HepG2 (cell line): ENCODE results near the gene NDC1. TPM values are rescaled to one million over a fixed set of nuclear protein-coding genes. Genes with fewer than 3 reads are reported as not detected.

Experiments used
- BCL3 ChIP-seq: sonication (generic); formaldehyde crosslinking; IDR thresholded peaks from 2 replicates; pipeline ENCODE4 v1.5.1; 2020; ENCODE audit warnings: mild to moderate bottlenecking, missing genetic modification reagents, moderate library complexity
- CBX1 ChIP-seq: IDR thresholded peaks from one replicate; pipeline ENCODE4 v1.6.1; 2016; ENCODE audit warnings: antibody characterized with exemption, low read depth
- ELF1 ChIP-seq: sonication (generic); formaldehyde crosslinking; IDR thresholded peaks from 2 replicates; pipeline ENCODE4 v1.4.0; 2020; ENCODE audit warnings: missing genetic modification reagents
- ETS1 ChIP-seq: sonication (generic); formaldehyde crosslinking; IDR thresholded peaks from 2 replicates; pipeline ENCODE4 v1.4.0; 2020; ENCODE audit warnings: missing genetic modification reagents
- HIVEP1 ChIP-seq: sonication (generic); formaldehyde crosslinking; IDR thresholded peaks from 2 replicates; pipeline ENCODE4 v1.4.0; 2020; ENCODE audit warnings: mild to moderate bottlenecking, missing genetic modification reagents
- MTA1 ChIP-seq: sonication (generic); formaldehyde crosslinking; IDR thresholded peaks from 2 replicates; pipeline ENCODE4 v1.4.0; 2020; ENCODE audit warnings: missing genetic modification reagents, mild to moderate bottlenecking, borderline replicate concordance
- MTA3 ChIP-seq: sonication (generic); formaldehyde crosslinking; IDR thresholded peaks from 2 replicates; pipeline ENCODE4 v1.4.0; 2020; ENCODE audit warnings: missing genetic modification reagents
- NAIF1 ChIP-seq: sonication (generic); formaldehyde crosslinking; IDR thresholded peaks from 2 replicates; pipeline ENCODE4 v1.5.0; 2020; ENCODE audit warnings: mild to moderate bottlenecking, missing genetic modification reagents, borderline replicate concordance
- NFRKB ChIP-seq: fragments of 450-650 bp; IDR thresholded peaks from 2 replicates; pipeline ENCODE4 v1.6.1; 2017
- PATZ1 ChIP-seq: sonication (generic); formaldehyde crosslinking; IDR thresholded peaks from 2 replicates; pipeline ENCODE4 v1.4.0; 2020; ENCODE audit warnings: missing genetic modification reagents
- PHB2 ChIP-seq: fragments of 450-650 bp; IDR thresholded peaks from 2 replicates; pipeline ENCODE4 v1.6.1; 2018; ENCODE audit not compliant: partially characterized antibody
- PHF20 ChIP-seq: sonication (generic); formaldehyde crosslinking; IDR thresholded peaks from 2 replicates; pipeline ENCODE4 v1.5.0; 2020; ENCODE audit warnings: mild to moderate bottlenecking, missing genetic modification reagents
- RCOR2 ChIP-seq: IDR thresholded peaks from 2 replicates; pipeline ENCODE4 v1.6.1; 2016; ENCODE audit warnings: missing biosample characterization, missing genetic modification reagents
- RFX3 ChIP-seq: IDR thresholded peaks from 2 replicates; pipeline ENCODE4 v1.6.1; 2016; ENCODE audit warnings: missing biosample characterization, missing genetic modification reagents
- SETDB1 ChIP-seq: sonication (generic); formaldehyde crosslinking; IDR thresholded peaks from 2 replicates; pipeline ENCODE4 v1.5.1; 2020; ENCODE audit warnings: missing genetic modification reagents, mild to moderate bottlenecking, borderline replicate concordance
- STAG1 ChIP-seq: sonication (generic); formaldehyde crosslinking; IDR thresholded peaks from 2 replicates; pipeline ENCODE4 v1.4.0; 2020; ENCODE audit warnings: missing genetic modification reagents
- TCF12 ChIP-seq, 2 experiments: fragments of 450-650 bp in 1 of 2; sonication (generic) in 1 of 2; formaldehyde crosslinking in 1 of 2; IDR thresholded peaks; 2 replicates each; pipeline versions ENCODE4 v1.6.1 to v1.8.0; 2017 to 2022; ENCODE audit warnings: antibody characterized with exemption in 1 of 2, mild to moderate bottlenecking in 1 of 2, missing genetic modification reagents in 1 of 2, moderate library complexity in 1 of 2
- TEAD3 ChIP-seq: optimal IDR thresholded peaks from 2 replicates; pipeline ENCODE3; 2016; ENCODE audit warnings: borderline replicate concordance
- TOE1 ChIP-seq: sonication (generic); formaldehyde crosslinking; IDR thresholded peaks from 2 replicates; pipeline ENCODE4 v1.4.0; 2020; ENCODE audit warnings: mild to moderate bottlenecking, missing genetic modification reagents
- ZNF556 ChIP-seq: sonication (generic); formaldehyde crosslinking; IDR thresholded peaks from 2 replicates; pipeline ENCODE4 v1.4.0; 2020; ENCODE audit warnings: mild to moderate bottlenecking, missing genetic modification reagents, borderline replicate concordance
- ZSCAN20 ChIP-seq: sonication (generic); formaldehyde crosslinking; IDR thresholded peaks from 2 replicates; pipeline ENCODE4 v1.4.0; 2020; ENCODE audit warnings: missing genetic modification reagents, mild to moderate bottlenecking, borderline replicate concordance
- ZSCAN25 ChIP-seq: sonication (generic); formaldehyde crosslinking; IDR thresholded peaks from 2 replicates; pipeline ENCODE4 v1.8.0; 2022; ENCODE audit warnings: mild to moderate bottlenecking, missing genetic modification reagents
- polyA plus RNA-seq, 8 experiments: library from polyadenylated mRNA; depleted of rRNA in 3 of 8; stranded (reverse) in 7 of 8; unstranded in 1 of 8; fragments of >200 nt; fragmentation: Illumina TruSeq in 4 of 8; extraction: Trizol in 4 of 8; gene quantifications; 2 replicates each; pipeline versions ENCODE4 v1.2.1 to v1.2.3, GENCODE V29; 2011 to 2016; ENCODE audit warnings: low read depth in 4 of 8, missing spikeins in 1 of 8, mixed read lengths in 1 of 8; ENCODE audit not compliant: insufficient read depth in 1 of 8
- total RNA-seq, 5 experiments: library from RNA; depleted of rRNA; stranded (reverse); fragments of >200 nt; fragmentation: Illumina TruSeq; extraction: Trizol; gene quantifications; 2 replicates each; pipeline ENCODE4 v1.2.3, GENCODE V29; 2016; ENCODE audit warnings: low read depth in 1 of 5
- TF ChIP-seq, protein P1 (sequence below): sonication (generic); formaldehyde crosslinking; IDR thresholded peaks from 2 replicates; pipeline ENCODE4 v1.5.0; 2020; ENCODE audit warnings: missing genetic modification reagents
- TF ChIP-seq, protein P2 (sequence below): conservative IDR thresholded peaks from 2 replicates; pipeline ENCODE4 v1.6.1; 2018; ENCODE audit warnings: missing genetic modification reagents

The NDC1 gene
- total and polyA plus RNA-seq, 2 of the 13 experiments (the other 11 are each of a cell fraction or from before 2014, with no cell fraction given), result 38.1 to 50.9 TPM

- no peak for TF ChIP-seq ETS1 (CRISPR knock-in tag)
- TF ChIP-seq RCOR2 (CRISPR knock-in tag), result no peak
- TF ChIP-seq ZSCAN25 (CRISPR knock-in tag), result no peak
- no peak for TF ChIP-seq TCF12 (IDR thresholded peaks at IDR 0.05)
- TF ChIP-seq TCF12 (CRISPR knock-in tag; IDR thresholded peaks at IDR 0.05), result peak; percentile 77; the same call in 1 of the 2 replicates
- peak; percentile 86; the same call in 1 of the 2 replicates for TF ChIP-seq MTA1 (CRISPR knock-in tag)
- peak; percentile 73; the same call in 1 of the 2 replicates for TF ChIP-seq ZSCAN20 (CRISPR knock-in tag)
- TF ChIP-seq NFRKB, result no peak
- peak; percentile 47 for TF ChIP-seq PATZ1 (CRISPR knock-in tag)
- peak; percentile 91 for TF ChIP-seq TEAD3 (CRISPR knock-in tag)
- TF ChIP-seq, protein P1, sequence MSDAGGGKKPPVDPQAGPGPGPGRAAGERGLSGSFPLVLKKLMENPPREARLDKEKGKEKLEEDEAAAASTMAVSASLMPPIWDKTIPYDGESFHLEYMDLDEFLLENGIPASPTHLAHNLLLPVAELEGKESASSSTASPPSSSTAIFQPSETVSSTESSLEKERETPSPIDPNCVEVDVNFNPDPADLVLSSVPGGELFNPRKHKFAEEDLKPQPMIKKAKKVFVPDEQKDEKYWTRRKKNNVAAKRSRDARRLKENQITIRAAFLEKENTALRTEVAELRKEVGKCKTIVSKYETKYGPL, result peak; percentile 57; the same call in 1 of the 2 replicates
- TF ChIP-seq PHB2, result no peak
- TF ChIP-seq, protein P2, sequence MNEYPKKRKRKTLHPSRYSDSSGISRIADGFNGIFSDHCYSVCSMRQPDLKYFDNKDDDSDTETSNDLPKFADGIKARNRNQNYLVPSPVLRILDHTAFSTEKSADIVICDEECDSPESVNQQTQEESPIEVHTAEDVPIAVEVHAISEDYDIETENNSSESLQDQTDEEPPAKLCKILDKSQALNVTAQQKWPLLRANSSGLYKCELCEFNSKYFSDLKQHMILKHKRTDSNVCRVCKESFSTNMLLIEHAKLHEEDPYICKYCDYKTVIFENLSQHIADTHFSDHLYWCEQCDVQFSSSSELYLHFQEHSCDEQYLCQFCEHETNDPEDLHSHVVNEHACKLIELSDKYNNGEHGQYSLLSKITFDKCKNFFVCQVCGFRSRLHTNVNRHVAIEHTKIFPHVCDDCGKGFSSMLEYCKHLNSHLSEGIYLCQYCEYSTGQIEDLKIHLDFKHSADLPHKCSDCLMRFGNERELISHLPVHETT (CRISPR knock-in tag), result peak; percentile 42; the same call in 1 of the 2 replicates
- peak; percentile 73; the same call in 1 of the 2 replicates for TF ChIP-seq TOE1
- TF ChIP-seq STAG1 (CRISPR knock-in tag), result no peak
- no peak for TF ChIP-seq SETDB1
- TF ChIP-seq MTA3 (CRISPR knock-in tag), result no peak
- peak; percentile 80; the same call in 1 of the 2 replicates for TF ChIP-seq NAIF1 (CRISPR knock-in tag)
- TF ChIP-seq PHF20, result peak; percentile 78
- TF ChIP-seq HIVEP1 (CRISPR knock-in tag), result peak; percentile 92
- TF ChIP-seq ZNF556 (CRISPR knock-in tag), result peak; percentile 68; the same call in 1 of the 2 replicates
- peak; percentile 100 for TF ChIP-seq ELF1
- TF ChIP-seq RFX3, result 0 out of 2 replicates have a peak, but pooled peaks have one; percentile 45
- peak; percentile 40; the same call in 1 of the 2 replicates for TF ChIP-seq BCL3
- TF ChIP-seq CBX1, result peak; percentile 25
Measured at GRCh38 chr1:53837924-53838653, at the start of gene NDC1 (continued).
